ENCODE measurements around the gene GBA3.

DNA sequence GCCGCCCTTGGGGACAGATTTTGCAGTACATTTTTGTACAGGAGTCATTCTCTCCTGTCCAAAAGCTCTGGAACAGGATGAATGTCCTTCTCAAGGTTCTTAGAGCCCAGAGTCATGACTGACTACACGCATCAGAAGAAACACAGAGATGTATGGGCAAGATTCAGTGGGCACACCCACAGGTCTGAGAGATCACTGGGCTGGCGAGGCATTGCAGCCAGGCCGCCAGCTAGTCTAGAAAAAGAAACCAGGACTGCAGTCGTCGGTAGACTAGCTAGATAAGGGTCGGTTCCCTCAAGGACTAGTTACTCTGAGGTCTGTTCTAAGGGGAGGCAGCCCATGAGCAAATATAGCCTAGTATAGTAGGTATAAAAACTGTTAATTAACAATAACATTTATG, 19.8 kb downstream of the GBA3 start:
- TF ChIP-seq, protein P1, sequence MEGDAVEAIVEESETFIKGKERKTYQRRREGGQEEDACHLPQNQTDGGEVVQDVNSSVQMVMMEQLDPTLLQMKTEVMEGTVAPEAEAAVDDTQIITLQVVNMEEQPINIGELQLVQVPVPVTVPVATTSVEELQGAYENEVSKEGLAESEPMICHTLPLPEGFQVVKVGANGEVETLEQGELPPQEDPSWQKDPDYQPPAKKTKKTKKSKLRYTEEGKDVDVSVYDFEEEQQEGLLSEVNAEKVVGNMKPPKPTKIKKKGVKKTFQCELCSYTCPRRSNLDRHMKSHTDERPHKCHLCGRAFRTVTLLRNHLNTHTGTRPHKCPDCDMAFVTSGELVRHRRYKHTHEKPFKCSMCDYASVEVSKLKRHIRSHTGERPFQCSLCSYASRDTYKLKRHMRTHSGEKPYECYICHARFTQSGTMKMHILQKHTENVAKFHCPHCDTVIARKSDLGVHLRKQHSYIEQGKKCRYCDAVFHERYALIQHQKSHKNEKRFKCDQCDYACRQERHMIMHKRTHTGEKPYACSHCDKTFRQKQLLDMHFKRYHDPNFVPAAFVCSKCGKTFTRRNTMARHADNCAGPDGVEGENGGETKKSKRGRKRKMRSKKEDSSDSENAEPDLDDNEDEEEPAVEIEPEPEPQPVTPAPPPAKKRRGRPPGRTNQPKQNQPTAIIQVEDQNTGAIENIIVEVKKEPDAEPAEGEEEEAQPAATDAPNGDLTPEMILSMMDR (IDR thresholded peaks at IDR 0.05; ENCODE audit: low read length), result no peak
- TF ChIP-seq EZH2 (optimal IDR thresholded peaks at IDR 0.05; ENCODE audit: low read depth, low read length), result no peak
- no peak for TF ChIP-seq EZH2phosphoT487 (IDR thresholded peaks at IDR 0.05; ENCODE audit: low read length)
